Loucy (cell line): Measurements from ENCODE around the gene CEP290.

Source experiments
- H2AFZ ChIP-seq: fragments of 200-600 bp; sonication (generic); 2 replicates; pipeline ENCODE4 v1.6.0; 2016; ENCODE audit warnings: antibody characterized with exemption, mild to moderate bottlenecking, low read length, moderate library complexity
- H3F3A ChIP-seq: fragments of 200-600 bp; 2 replicates; pipeline ENCODE4 v1.6.0; 2016; ENCODE audit warnings: antibody characterized with exemption, low read depth, mild to moderate bottlenecking
- H3K27me3 ChIP-seq: fragments of 200-600 bp; sonication (generic); 2 replicates; pipeline ENCODE4 v1.6.1; 2014; ENCODE audit warnings: low read length, mild to moderate bottlenecking; ENCODE audit not compliant: insufficient read depth, poor library complexity, severe bottlenecking
- H3K36me3 ChIP-seq: fragments of 200-600 bp; sonication (generic); 2 replicates; pipeline ENCODE4 v1.6.1; 2016; ENCODE audit warnings: low read length; ENCODE audit not compliant: insufficient read depth
- H3K4me1 ChIP-seq: fragments of 200-600 bp; sonication (generic); 2 replicates; pipeline ENCODE4 v1.5.1; 2014; ENCODE audit warnings: low read length, mild to moderate bottlenecking; ENCODE audit not compliant: insufficient read depth, poor library complexity, severe bottlenecking
- H3K4me2 ChIP-seq: fragments of 200-600 bp; sonication (generic); 2 replicates; pipeline ENCODE4 v1.6.0; 2014; ENCODE audit warnings: antibody characterized with exemption, low read length, low read depth, mild to moderate bottlenecking; ENCODE audit not compliant: poor library complexity, severe bottlenecking
- H3K4me3 ChIP-seq: fragments of 200-600 bp; sonication (generic); 2 replicates; pipeline ENCODE4 v1.5.1; 2014; ENCODE audit warnings: low read length, mild to moderate bottlenecking, mixed read lengths; ENCODE audit not compliant: poor library complexity, severe bottlenecking
- H3K79me2 ChIP-seq: fragments of 200-600 bp; sonication (generic); 2 replicates; pipeline ENCODE4 v1.6.1; 2014; ENCODE audit warnings: low read length; ENCODE audit not compliant: insufficient read depth
- H3K9ac ChIP-seq: fragments of 200-600 bp; sonication (generic); 2 replicates; pipeline ENCODE4 v1.6.0; 2014; ENCODE audit warnings: mild to moderate bottlenecking, low read depth, low read length, moderate library complexity; ENCODE audit not compliant: poor library complexity, severe bottlenecking
- H3K9me2 ChIP-seq: fragments of 200-600 bp; sonication (generic); replicated peaks from 2 replicates; pipeline ENCODE4 v1.6.1; 2016; ENCODE audit warnings: low read depth, low read length, mixed read lengths
- H3K9me3 ChIP-seq: fragments of 200-600 bp; sonication (generic); 2 replicates; pipeline ENCODE4 v1.6.1; 2014; ENCODE audit warnings: mild to moderate bottlenecking, antibody characterized with exemption, low read length, low read depth; ENCODE audit not compliant: insufficient read depth
- H4K20me1 ChIP-seq: fragments of 200-600 bp; sonication (generic); 2 replicates; pipeline ENCODE4 v1.6.0; 2014; ENCODE audit warnings: antibody characterized with exemption, low read length, mild to moderate bottlenecking; ENCODE audit not compliant: insufficient read depth, poor library complexity, severe bottlenecking
- EZH2phosphoT487 ChIP-seq: fragments of 200-600 bp; IDR thresholded peaks from 2 replicates; pipeline ENCODE4 v1.6.1; 2018; ENCODE audit warnings: antibody characterized with exemption, mild to moderate bottlenecking, moderate library complexity, borderline replicate concordance
- TF ChIP-seq, protein P1 (sequence below): fragments of 200-600 bp; sonication (generic); conservative IDR thresholded peaks from 2 replicates; pipeline ENCODE4 v1.5.1; 2014; ENCODE audit warnings: mild to moderate bottlenecking, antibody characterized with exemption, low read length

Gene CEP290

DNA sequence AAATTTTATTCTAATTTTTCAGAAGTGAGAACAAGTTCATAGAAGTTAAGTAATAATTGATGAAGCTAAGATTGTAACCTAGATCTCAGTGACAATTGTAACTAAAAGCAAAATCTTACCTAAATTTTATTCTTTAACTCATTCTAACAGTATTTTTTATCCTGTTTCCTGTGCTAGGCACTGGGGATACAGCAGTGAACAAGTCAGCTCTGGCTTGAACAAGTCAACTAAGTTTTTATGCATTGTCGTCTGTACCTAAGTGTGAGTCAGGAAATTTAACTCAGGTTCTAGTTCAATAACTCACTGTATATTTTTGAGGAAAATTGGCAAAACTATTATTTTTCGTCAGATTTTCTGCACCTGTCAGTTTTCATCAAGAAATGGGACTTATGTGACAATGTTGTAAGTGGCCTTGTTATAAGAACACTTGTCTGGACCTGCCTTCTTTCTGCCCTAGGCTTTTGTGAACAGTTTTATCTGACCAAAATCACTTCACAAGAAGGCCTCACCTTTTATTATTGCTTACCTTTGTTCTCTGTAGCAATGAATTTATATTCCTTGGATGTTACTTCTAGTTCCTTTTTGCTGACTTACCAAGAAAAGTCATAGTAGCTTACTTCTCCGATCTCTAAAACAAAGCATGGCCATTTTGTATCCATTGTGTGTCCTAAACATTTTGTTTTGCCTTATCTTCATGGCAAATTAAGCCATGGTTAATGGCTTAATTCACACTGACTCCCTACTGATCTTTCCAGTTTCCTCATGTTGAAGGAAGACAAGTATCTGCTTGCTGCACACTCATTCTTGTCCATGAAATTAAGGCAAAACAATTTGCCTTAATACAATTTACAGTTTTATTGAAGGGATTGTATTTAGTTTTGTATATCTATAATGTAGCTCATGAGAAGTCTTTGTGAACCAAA is 2.9 kb upstream of the CEP290 start:
- TF ChIP-seq, protein P1, sequence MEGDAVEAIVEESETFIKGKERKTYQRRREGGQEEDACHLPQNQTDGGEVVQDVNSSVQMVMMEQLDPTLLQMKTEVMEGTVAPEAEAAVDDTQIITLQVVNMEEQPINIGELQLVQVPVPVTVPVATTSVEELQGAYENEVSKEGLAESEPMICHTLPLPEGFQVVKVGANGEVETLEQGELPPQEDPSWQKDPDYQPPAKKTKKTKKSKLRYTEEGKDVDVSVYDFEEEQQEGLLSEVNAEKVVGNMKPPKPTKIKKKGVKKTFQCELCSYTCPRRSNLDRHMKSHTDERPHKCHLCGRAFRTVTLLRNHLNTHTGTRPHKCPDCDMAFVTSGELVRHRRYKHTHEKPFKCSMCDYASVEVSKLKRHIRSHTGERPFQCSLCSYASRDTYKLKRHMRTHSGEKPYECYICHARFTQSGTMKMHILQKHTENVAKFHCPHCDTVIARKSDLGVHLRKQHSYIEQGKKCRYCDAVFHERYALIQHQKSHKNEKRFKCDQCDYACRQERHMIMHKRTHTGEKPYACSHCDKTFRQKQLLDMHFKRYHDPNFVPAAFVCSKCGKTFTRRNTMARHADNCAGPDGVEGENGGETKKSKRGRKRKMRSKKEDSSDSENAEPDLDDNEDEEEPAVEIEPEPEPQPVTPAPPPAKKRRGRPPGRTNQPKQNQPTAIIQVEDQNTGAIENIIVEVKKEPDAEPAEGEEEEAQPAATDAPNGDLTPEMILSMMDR = no peak
- no peak for TF ChIP-seq EZH2phosphoT487
- no peaks in the 10 kb centered on the region for H3K36me3 ChIP-seq
- peak overlapping the region; percentile 24 for H3K9ac ChIP-seq
- no peaks in the 10 kb centered on the region for H3K9me3 ChIP-seq
- peaks cover 31% of the 10 kb centered on the region for H3K79me2 ChIP-seq
- no peaks in the 10 kb centered on the region for H4K20me1 ChIP-seq
- H3K4me3 ChIP-seq = peak overlapping the region; percentile 85
- no peaks in the 10 kb centered on the region for H3F3A ChIP-seq
- H3K9me2 ChIP-seq = no peaks in the 10 kb centered on the region
- H3K4me2 ChIP-seq = peak overlapping the region; percentile 92
- no peak overlapping the region for H2AFZ ChIP-seq
- H3K4me1 ChIP-seq = peaks cover 53% of the 10 kb centered on the region
- no peaks in the 10 kb centered on the region for H3K27me3 ChIP-seq

DNA sequence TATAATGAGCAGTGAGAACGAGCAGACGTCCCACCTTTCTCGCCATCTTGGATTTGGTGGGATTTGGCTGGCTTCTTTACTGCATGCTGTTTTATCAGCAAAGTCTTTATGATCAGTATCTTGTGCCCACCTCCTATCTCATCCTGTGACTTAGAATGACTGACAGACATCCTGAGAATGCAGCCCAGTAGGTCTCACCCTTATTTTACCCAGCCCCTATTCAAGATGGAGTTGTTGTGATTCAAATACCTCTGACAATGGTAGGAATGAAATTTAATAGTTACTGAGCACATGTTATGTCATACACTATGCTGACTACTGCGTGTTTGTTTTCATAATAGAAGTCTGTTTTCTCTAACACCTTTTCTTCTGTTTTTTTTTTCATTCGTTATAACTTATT is 2.1 kb upstream of the CEP290 start:
- H3K79me2 ChIP-seq = peaks cover 31% of the 10 kb centered on the region
- no peak overlapping the region for H2AFZ ChIP-seq
- H3K4me3 ChIP-seq = peak overlapping the region; percentile 85
- H3K9ac ChIP-seq = peak overlapping the region; percentile 24
- peaks cover 53% of the 10 kb centered on the region for H3K4me1 ChIP-seq
- TF ChIP-seq EZH2phosphoT487 = no peak
- TF ChIP-seq, protein P1 = no peak
- no peaks in the 10 kb centered on the region for H3K36me3 ChIP-seq
- H3K4me2 ChIP-seq = peak overlapping the region; percentile 92
- no peaks in the 10 kb centered on the region for H3K9me2 ChIP-seq
- H3F3A ChIP-seq = no peaks in the 10 kb centered on the region
- H3K9me3 ChIP-seq = no peaks in the 10 kb centered on the region
- no peaks in the 10 kb centered on the region for H4K20me1 ChIP-seq
- no peaks in the 10 kb centered on the region for H3K27me3 ChIP-seq

GRCh38 chr12:88142610-88142991 is 713 bp upstream of the CEP290 start:
- H3K27me3 ChIP-seq = no peaks in the 10 kb centered on the region
- H2AFZ ChIP-seq = peak overlapping the region; percentile 90
- no peaks in the 10 kb centered on the region for H4K20me1 ChIP-seq
- no peaks in the 10 kb centered on the region for H3K9me2 ChIP-seq
- peak overlapping the region; percentile 92 for H3K4me2 ChIP-seq
- H3K4me3 ChIP-seq = peak overlapping the region; percentile 85
- H3K9ac ChIP-seq = peak overlapping the region; percentile 73
- H3K4me1 ChIP-seq = peaks cover 47% of the 10 kb centered on the region
- no peaks in the 10 kb centered on the region for H3K36me3 ChIP-seq
- no peaks in the 10 kb centered on the region for H3K9me3 ChIP-seq
- H3K79me2 ChIP-seq = peaks cover 31% of the 10 kb centered on the region
- no peaks in the 10 kb centered on the region for H3F3A ChIP-seq
- TF ChIP-seq EZH2phosphoT487 = no peak
- TF ChIP-seq, protein P1 = no peak
